ENCODE measurements around the gene MYO7B.
A peak's percentile ranks its signal among the peaks of the same experiment; 100 is the strongest.

Gene MYO7B

GRCh38 chr2:127535422-127535901 is at the start of gene MYO7B:
Gene MYO7B, plus strand, starts transcription at chr2:127535683. Its CDS starts 24,040 bp downstream, at chr2:127559723.
- DNase-seq (ENCODE audit: low read depth in 2 of 2): no peak

GRCh38 chr2:127485694-127486071 is 49.8 kb upstream of the MYO7B start:
- no peak for DNase-seq (ENCODE audit: low read depth in 2 of 2)

GRCh38 chr2:127486247-127487058 is 49.0 kb upstream of the MYO7B start:
- DNase-seq (ENCODE audit: low read depth in 2 of 2): no peak

GRCh38 chr2:127490283-127490682 is 45.2 kb upstream of the MYO7B start:
- DNase-seq (ENCODE audit: low read depth in 2 of 2): no peak

GRCh38 chr2:127498386-127498785 is 37.1 kb upstream of the MYO7B start:
- DNase-seq (ENCODE audit: low read depth in 2 of 2): peak; percentile 48 to 54

GRCh38 chr2:127503491-127503890 is 32.0 kb upstream of the MYO7B start:
- no peak for DNase-seq (ENCODE audit: low read depth in 2 of 2)

GRCh38 chr2:127504552-127505430 is 30.7 kb upstream of the MYO7B start:
- DNase-seq (ENCODE audit: low read depth in 2 of 2): no peak

GRCh38 chr2:127506510-127506909 is 29.0 kb upstream of the MYO7B start:
- DNase-seq (ENCODE audit: low read depth in 2 of 2): no peak

GRCh38 chr2:127508023-127508630 is 27.4 kb upstream of the MYO7B start:
- no peak for DNase-seq (ENCODE audit: low read depth in 2 of 2)

GRCh38 chr2:127508631-127509034 is 26.9 kb upstream of the MYO7B start:
- peak; percentile 99 for DNase-seq (ENCODE audit: low read depth in 2 of 2)

GRCh38 chr2:127510073-127510472 is 25.4 kb upstream of the MYO7B start:
- DNase-seq (ENCODE audit: low read depth in 2 of 2): no peak

GRCh38 chr2:127511090-127511695 is 24.3 kb upstream of the MYO7B start:
- DNase-seq (ENCODE audit: low read depth in 2 of 2): no peak

GRCh38 chr2:127511917-127512316 is 23.6 kb upstream of the MYO7B start:
- DNase-seq (ENCODE audit: low read depth in 2 of 2): no peak

- no peak for DNase-seq (ENCODE audit: low read depth in 2 of 2)
Measured at GRCh38 chr2:127512362-127512761, 23.1 kb upstream of the MYO7B start.

- no peak for DNase-seq (ENCODE audit: low read depth in 2 of 2)
Measured at GRCh38 chr2:127514076-127514475, 21.4 kb upstream of the MYO7B start.

GRCh38 chr2:127514485-127514884 is 21.0 kb upstream of the MYO7B start:
- no peak for DNase-seq (ENCODE audit: low read depth in 2 of 2)

GRCh38 chr2:127515383-127515915 is 20.0 kb upstream of the MYO7B start:
- no peak for DNase-seq (ENCODE audit: low read depth in 2 of 2)

- DNase-seq (ENCODE audit: low read depth in 2 of 2): peak in 1 of 2 experiments; percentile 28
Measured at GRCh38 chr2:127516041-127516762, 19.3 kb upstream of the MYO7B start.

- DNase-seq (ENCODE audit: low read depth in 2 of 2): no peak
Measured at GRCh38 chr2:127517465-127517864, 18.0 kb upstream of the MYO7B start.

- no peak for DNase-seq (ENCODE audit: low read depth in 2 of 2)
Measured at GRCh38 chr2:127520424-127520823, 15.1 kb upstream of the MYO7B start.
